Measurements from ENCODE around the gene ZBTB39. TPM values are rescaled to one million over a fixed set of nuclear protein-coding genes. Genes with fewer than 3 reads are reported as not detected.

The ZBTB39 gene
- total and polyA plus RNA-seq, 2 of the 13 experiments (the other 11 are each of a cell fraction or from before 2014, with no cell fraction given) = 6.5 to 6.9 TPM

- no peak overlapping the region for H2AFZ ChIP-seq (ENCODE audit: low read length)
- H3K4me3 ChIP-seq (replicated peaks in 1 of 3; ENCODE audit: insufficient read depth in 1 of 3, low read depth in 2 of 3, low read length in 3 of 3) = no peak overlapping the region
- DNase-seq (ENCODE audit: low spot score) = no peak
- H3K27me3 ChIP-seq (ENCODE audit: control insufficient read depth in 1 of 2, insufficient read depth in 2 of 2, low read length in 2 of 2) = no peaks in the 10 kb centered on the region
- no peak for ATAC-seq
- 95% methylated on average over 6 of the region's 7 CpGs for WGBS (ENCODE audit: low lambda C conversion rate)
- H3K36me3 ChIP-seq (replicated peaks in 1 of 2; ENCODE audit: control insufficient read depth in 1 of 2, insufficient read depth in 2 of 2, low read length in 2 of 2) = no peaks in the 10 kb centered on the region
- in situ Hi-C loops (cut with HindIII; ENCODE audit: extremely low pct_ligation_motif_present, low pct_unique_long_range_greater_than_20kb) = no loop called here
- no peaks in the 10 kb centered on the region for H4K20me1 ChIP-seq (ENCODE audit: insufficient read depth, low read length)
- FAIRE-seq = no peak
- ChIA-PET CTCF (ENCODE audit: low intra/inter-chr PET ratio, low total read pairs) (no interaction called here), POLR2A (interaction anchor here (0.7 kb wide), 1 partner anchor 256 kb away, joined by 3 read pairs; no protein-coding TSS in a partner anchor)
- H3K4me2 ChIP-seq (ENCODE audit: low read depth, low read length) = no peak overlapping the region
- no peak overlapping the region for H3K9ac ChIP-seq (ENCODE audit: insufficient read depth, low read depth, low read length)
- H3K4me1 ChIP-seq (ENCODE audit: insufficient read depth, low read length) = peaks cover 11% of the 10 kb centered on the region
- no peaks in the 10 kb centered on the region for H3K79me2 ChIP-seq (ENCODE audit: insufficient read depth, low read length)
- TF ChIP-seq MEIS2 (CRISPR knock-in tag; IDR thresholded peaks at IDR 0.05) = no peak
- intact Hi-C loops (cut with micrococcal nuclease; ENCODE audit: unreplicated experiment) = no loop called here
- no TSS peak for BruUV-seq (replicated peaks)
- no peak overlapping the region for H3K27ac ChIP-seq (ENCODE audit: extremely low read length, insufficient read depth, low read length)
- H3K9me3 ChIP-seq (ENCODE audit: low read length) = no peaks in the 10 kb centered on the region
Observed at GRCh38 chr12:57029457-57029856, 23.1 kb upstream of the ZBTB39 start.

- Histone ChIP-seq H2AFZ (ENCODE audit: low read length) (no peak overlapping the region), H3K9me3 (ENCODE audit: low read length) (no peaks in the 10 kb centered on the region), H4K20me1 (ENCODE audit: insufficient read depth, low read length) (no peaks in the 10 kb centered on the region), H3K36me3 (replicated peaks in 1 of 2; ENCODE audit: control insufficient read depth in 1 of 2, insufficient read depth in 2 of 2, low read length in 2 of 2) (no peaks in the 10 kb centered on the region), H3K27ac (ENCODE audit: extremely low read length, insufficient read depth, low read length) (no peak overlapping the region), H3K4me2 (ENCODE audit: low read depth, low read length) (no peak overlapping the region), H3K27me3 (ENCODE audit: control insufficient read depth in 1 of 2, insufficient read depth in 2 of 2, low read length in 2 of 2) (no peaks in the 10 kb centered on the region), H3K4me1 (ENCODE audit: insufficient read depth, low read length) (peaks cover 11% of the 10 kb centered on the region), H3K79me2 (ENCODE audit: insufficient read depth, low read length) (no peaks in the 10 kb centered on the region), H3K4me3 (replicated peaks in 1 of 3; ENCODE audit: insufficient read depth in 1 of 3, low read depth in 2 of 3, low read length in 3 of 3) (no peak overlapping the region), H3K9ac (ENCODE audit: insufficient read depth, low read depth, low read length) (no peak overlapping the region)
- POLR2A ChIA-PET = interaction anchor here (0.6 to 1.3 kb wide), 2 partner anchors 9 to 186 kb away, joined by 3 to 4 read pairs; no protein-coding TSS in a partner anchor
- intact Hi-C loops (cut with micrococcal nuclease; ENCODE audit: unreplicated experiment) = no loop called here
- DNase-seq (ENCODE audit: low spot score) (no peak), FAIRE-seq (no peak), ATAC-seq (no peak)
- CTCF ChIA-PET (ENCODE audit: low intra/inter-chr PET ratio, low total read pairs) = no interaction called here
- in situ Hi-C loops (cut with HindIII; ENCODE audit: extremely low pct_ligation_motif_present, low pct_unique_long_range_greater_than_20kb) = no loop called here
- WGBS (ENCODE audit: low lambda C conversion rate) = 94% methylated on average over 5 of the region's 5 CpGs
- no peak for TF ChIP-seq ARID5B (CRISPR knock-in tag; IDR thresholded peaks at IDR 0.05)
- TF ChIP-seq MIER2 (CRISPR knock-in tag; IDR thresholded peaks at IDR 0.05) = no peak
- TF ChIP-seq HOXD1 (CRISPR knock-in tag; IDR thresholded peaks at IDR 0.05) = no peak
- TF ChIP-seq RFX5 (IDR thresholded peaks at IDR 0.05; ENCODE audit: low read depth, low read length) = no peak
- TF ChIP-seq DPF2 (CRISPR knock-in tag; IDR thresholded peaks at IDR 0.05; ENCODE audit: borderline replicate concordance, low read depth) = no peak
- TF ChIP-seq REL (CRISPR knock-in tag; conservative IDR thresholded peaks at IDR 0.05) = no peak
- BruUV-seq (replicated peaks) = no TSS peak
Observed at GRCh38 chr12:57027805-57028153, 21.4 kb upstream of the ZBTB39 start.
